HG02885 (cell line): Measurements from ENCODE around the gene KRTAP4-2.
"Not testable (repeated sequence)": the region's sequence is repeated elsewhere in the genome, so short reads cannot be mapped to it uniquely, and the experiment has no call there.

ENCODE experiments used
- ATAC-seq: cut with Tn5 transposase; IDR thresholded peaks from one replicate; pipeline ENCODE4 v1.9.1; 2021; ENCODE audit warnings: mild to moderate bottlenecking; ENCODE audit not compliant: unreplicated experiment, poor library complexity

Gene KRTAP4-2

DNA sequence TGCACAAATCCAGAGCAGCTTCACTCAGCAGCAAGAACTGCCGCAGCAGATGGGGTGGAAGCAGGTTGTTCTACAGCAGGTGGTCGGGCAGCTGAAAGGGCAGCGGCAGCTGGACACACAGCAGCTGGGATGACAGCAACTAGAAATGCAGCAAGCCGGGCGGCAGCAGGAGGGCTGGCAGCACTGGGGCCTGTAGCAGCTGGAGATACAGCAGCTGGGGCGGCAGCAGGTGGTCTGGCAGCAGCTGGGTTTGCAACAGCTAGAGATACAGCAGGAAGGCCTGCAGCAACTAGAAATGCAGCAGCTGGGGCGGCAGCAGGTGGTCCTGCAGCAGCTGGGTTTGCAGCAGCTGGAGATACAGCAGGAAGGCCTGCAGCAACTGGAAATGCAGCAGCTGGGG lies 10.5 kb downstream of the KRTAP4-2 start:
- no peak for ATAC-seq

- ATAC-seq: no peak
Observed at GRCh38 chr17:41163828-41164227, 14.2 kb downstream of the KRTAP4-2 start.

- ATAC-seq: no peak
Observed at GRCh38 chr17:41160648-41161047, 17.4 kb downstream of the KRTAP4-2 start, which contains the start of gene KRTAP4-4. TSS of gene KRTAP4-4 (minus strand) at chr17:41160748. CDS start at chr17:41160691, 57 bp downstream.

GRCh38 chr17:41160190-41160589 lies 17.8 kb downstream of the KRTAP4-2 start:
- ATAC-seq: not testable (repeated sequence)

DNA sequence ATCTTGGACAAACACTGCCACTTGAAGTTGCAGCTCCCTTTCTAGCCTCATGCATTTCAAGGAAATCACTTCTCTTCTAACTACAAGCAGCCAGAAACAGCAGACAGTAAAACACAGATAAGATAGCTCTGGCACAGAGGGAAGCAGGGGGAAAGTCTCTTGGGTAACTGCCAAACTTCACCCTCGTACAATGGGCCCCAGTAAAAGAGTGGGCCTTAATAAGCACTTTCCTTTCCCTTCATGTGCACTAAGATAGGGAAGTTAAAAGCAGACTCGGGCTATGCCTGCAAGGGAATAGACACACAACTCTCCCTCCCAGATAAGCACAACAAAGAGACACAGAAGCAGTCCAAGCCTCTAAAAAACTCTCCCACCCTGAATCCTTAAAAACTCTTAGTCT lies 24.2 kb downstream of the KRTAP4-2 start:
- ATAC-seq: no peak

- ATAC-seq: no peak
Observed at GRCh38 chr17:41151525-41151924, 26.5 kb downstream of the KRTAP4-2 start.

- no peak for ATAC-seq
Observed at GRCh38 chr17:41150026-41150425, 28.0 kb downstream of the KRTAP4-2 start.

- ATAC-seq: no peak
Observed at GRCh38 chr17:41149652-41149985, 28.4 kb downstream of the KRTAP4-2 start, which contains the start of gene KRTAP4-5. TSS of gene KRTAP4-5 (minus strand) at chr17:41149825. CDS start at chr17:41149767, 58 bp downstream.

DNA sequence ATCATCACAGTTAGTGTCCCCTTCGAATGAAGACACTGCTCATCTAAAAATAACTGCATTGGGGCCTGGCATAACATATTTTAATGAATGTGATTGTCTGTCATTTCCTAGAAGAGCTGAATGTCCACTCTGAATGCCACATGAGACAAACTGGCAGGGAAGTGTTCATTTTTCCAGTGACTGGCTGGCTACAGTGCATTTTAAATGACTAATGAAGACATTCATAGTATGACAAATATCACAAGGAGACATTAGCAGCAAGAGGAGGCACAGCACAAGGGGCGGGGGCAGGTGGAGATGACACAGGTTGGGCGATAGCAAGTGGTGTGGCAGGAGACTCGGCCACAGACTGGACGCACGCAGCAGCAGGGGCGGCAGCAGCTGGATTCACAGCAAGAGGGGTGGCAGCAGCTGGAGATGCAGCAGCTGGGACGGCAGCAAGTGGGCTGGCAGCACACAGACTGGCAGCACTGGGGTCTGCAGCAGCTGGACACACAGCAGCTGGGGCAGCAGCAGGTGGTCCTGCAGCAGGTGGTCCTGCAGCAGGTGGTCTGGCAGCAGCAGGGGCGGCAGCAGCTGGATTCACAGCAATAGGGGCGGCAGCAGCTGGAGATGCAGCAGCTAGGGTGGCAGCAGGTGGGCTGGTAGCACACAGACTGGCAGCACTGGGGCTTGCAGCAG lies 28.9 kb downstream of the KRTAP4-2 start:
- ATAC-seq: not testable (repeated sequence)

DNA sequence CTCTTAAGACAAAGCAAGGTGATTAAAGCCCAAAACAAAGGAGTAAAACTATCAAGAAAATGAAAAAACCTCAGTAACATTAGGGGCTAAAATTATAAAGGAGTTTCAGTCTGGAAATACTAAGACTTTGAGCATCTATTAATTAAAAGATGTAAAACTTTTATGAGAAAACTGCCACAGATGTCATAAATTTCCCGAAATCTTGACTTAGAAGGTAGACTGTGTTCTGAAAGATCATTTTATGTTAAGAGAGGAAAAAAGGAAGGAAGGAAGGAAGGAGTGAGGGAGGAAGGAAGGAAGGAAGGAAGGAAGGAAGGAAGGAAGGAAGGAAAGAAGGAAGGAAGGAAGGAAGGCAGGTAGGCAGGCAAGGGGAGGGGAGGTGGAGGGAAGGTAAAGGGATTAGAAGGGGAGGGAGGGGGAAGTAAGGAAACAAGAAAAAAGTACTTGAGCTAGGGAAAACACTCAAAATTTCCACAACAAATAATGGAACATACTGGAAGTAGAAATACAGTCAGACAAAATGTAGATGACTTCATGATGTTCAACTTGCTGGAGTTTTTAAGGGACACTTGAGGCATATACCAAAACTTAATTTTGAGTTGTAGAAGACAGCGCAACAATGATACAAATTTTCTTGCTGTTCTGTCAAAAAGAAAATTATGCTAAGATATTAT lies 30.4 kb downstream of the KRTAP4-2 start:
- no peak for ATAC-seq

- no peak for ATAC-seq
Observed at GRCh38 chr17:41145261-41145660, 32.8 kb downstream of the KRTAP4-2 start.

- no peak for ATAC-seq
Observed at GRCh38 chr17:41144846-41145245, 33.2 kb downstream of the KRTAP4-2 start.

GRCh38 chr17:41141361-41141760 lies 36.7 kb downstream of the KRTAP4-2 start:
- ATAC-seq: no peak

GRCh38 chr17:41140360-41141131 lies 37.5 kb downstream of the KRTAP4-2 start, which contains the start of gene KRTAP4-6:
TSS of gene KRTAP4-6 (minus strand) at chr17:41140544. CDS start at chr17:41140487, 57 bp downstream.
- no peak for ATAC-seq

DNA sequence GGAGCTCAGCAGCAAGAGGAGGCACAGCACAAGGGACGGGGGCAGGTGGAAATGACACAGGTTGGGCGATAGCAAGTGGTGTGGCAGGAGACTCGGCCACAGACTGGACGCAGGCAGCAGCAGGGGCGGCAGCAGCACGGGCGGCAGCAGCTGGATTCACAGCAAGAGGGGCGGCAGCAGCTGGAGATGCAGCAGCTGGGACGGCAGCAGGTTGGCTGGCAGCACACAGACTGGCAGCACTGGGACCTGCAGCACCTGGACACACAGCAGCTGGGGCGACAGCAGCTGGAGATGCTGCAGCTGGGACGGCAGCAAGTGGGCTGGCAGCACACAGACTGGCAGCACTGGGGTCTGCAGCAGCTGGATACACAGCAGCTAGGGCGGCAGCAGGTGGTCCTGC lies 38.2 kb downstream of the KRTAP4-2 start:
- not testable (repeated sequence) for ATAC-seq

DNA sequence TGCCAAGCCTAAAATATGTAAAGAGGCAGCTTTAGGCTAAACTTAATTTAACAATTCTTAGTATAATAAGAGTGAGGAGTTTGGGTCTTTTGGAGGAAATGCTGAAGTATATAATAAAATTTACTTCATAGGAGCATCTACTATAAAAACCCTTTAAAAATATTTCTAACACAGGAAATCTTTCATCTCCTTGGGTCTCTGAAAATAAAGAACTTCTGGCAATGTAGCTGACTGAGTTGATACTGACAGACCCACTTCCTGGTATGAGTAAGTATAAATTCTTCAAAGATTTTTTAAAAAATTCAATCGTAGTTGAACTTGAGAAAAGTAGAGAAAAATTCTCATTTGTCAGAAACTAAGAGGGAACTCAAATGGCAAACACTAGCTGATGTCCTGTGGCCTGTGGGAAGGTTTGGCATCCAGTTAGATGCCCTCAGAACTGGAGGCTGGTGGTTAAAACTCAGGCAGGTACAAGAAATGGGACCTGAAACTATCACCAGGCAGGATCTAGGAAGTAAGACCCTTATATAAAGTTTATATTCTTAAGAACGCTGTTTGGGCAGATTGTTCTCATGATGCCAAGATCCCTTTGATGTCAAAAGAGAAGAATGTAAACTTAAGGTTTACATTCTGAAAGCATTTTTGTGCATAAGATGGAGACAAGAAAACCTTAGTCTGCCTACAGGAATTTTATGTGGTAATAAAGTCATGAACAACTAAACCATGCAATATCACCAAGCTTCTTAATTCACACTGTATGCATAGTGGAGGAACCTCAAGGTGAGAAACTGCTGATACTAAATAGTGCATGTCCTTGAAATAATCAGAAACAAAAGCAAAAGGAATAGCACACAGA lies 43.9 kb downstream of the KRTAP4-2 start:
- no peak for ATAC-seq

GRCh38 chr17:41131979-41132378 lies 46.0 kb downstream of the KRTAP4-2 start:
- no peak for ATAC-seq
